ENCODE data around the gene GMCL1.

DNA sequence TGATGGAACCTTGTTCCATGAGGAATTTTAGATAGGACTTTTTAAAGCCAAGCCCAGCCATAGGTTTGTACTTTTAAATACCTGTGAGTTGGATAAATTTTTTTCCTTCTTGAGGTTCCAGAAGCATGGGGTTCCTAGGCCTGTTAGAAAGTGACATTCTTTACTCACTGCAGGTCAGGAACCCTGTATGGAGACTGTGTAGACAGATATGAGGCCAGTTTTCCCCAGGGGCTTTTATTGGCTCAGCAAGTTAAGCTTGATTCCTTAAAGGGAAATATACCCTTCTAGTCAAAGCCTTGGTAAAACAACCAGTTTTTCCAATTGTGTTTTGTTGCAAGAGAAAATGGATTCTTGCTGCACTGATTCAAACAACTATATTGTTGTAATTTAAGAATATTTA, 38.4 kb upstream of the GMCL1 start:
- TF ChIP-seq, protein P1, sequence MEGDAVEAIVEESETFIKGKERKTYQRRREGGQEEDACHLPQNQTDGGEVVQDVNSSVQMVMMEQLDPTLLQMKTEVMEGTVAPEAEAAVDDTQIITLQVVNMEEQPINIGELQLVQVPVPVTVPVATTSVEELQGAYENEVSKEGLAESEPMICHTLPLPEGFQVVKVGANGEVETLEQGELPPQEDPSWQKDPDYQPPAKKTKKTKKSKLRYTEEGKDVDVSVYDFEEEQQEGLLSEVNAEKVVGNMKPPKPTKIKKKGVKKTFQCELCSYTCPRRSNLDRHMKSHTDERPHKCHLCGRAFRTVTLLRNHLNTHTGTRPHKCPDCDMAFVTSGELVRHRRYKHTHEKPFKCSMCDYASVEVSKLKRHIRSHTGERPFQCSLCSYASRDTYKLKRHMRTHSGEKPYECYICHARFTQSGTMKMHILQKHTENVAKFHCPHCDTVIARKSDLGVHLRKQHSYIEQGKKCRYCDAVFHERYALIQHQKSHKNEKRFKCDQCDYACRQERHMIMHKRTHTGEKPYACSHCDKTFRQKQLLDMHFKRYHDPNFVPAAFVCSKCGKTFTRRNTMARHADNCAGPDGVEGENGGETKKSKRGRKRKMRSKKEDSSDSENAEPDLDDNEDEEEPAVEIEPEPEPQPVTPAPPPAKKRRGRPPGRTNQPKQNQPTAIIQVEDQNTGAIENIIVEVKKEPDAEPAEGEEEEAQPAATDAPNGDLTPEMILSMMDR (conservative IDR thresholded peaks at IDR 0.05; ENCODE audit: low read depth in 2 of 2) = no peak
- TF ChIP-seq POLR2AphosphoS5 (IDR thresholded peaks at IDR 0.05; ENCODE audit: low read depth) (no peak), EZH2 (IDR thresholded peaks at IDR 0.05; ENCODE audit: low read depth, unreplicated experiment) (no peak)

All from GM23338 (cell line).